Measurements from ENCODE around the gene CSNK1D.
A peak's percentile ranks its signal among the peaks of the same experiment; 100 is the strongest.

Gene CSNK1D

DNA sequence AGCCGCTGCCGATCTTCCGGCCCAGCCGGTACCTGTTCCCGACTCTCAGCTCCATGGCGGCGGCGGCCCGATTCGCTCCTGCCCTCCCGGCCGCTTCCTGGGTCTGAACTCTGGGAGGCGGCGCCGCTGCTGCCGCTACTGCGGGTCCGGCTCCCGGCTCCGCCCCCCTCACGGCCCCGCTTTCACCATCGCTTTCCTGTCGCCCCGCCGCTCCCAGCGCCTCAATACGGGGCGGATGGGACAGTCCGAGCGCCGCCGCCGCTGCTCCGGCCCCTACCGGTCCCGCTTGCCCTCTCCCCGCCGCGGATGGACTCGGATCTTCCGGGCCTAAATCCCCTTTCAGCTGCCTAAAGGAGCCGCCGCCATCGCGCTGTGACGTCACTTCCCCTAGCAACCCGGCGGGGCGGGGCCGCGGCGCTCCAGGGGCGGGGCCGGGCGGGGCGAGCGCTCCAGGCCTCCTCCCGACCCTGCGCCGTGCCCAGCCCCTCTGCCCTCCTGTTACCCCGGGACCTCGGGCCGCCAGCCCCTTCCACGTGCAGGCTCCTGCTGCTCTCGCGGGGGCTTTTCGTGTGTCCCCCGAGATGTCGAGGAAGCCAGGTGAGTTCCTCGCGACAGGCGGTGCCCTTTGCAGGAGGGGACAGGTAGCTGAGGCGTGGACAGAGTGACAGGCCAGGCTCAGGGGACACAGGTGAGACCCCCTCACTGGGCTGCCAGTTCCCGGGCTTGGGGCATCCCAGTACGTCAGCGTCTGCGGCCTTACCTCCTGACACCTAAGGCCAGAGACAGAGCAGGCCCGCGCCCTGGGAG is at the start of gene CSNK1D:
Gene CSNK1D, minus strand, starts transcription at position 374 of the 807 bp plus-strand sequence. Its CDS starts 319 bp downstream, at position 55.
- peak; percentile 77 to 95 for DNase-seq (ENCODE audit: low spot score in 2 of 2)
- Histone ChIP-seq H3K4me3 (peak within 1 kb of the TSS; percentile 95), H3K9me3 (peaks cover 2% of the 10 kb centered on the region; the same call in 1 of the 2 replicates), H3K27me3 (ENCODE audit: low read depth) (no peaks in the 10 kb centered on the region), H3K4me1 (peaks cover 18% of the 10 kb centered on the region), H3K36me3 (replicated peaks) (peaks cover 39% of the 10 kb centered on the region)
- in situ Hi-C loops (cut with MboI; ENCODE audit: low sequenced_read_pairs), result no loop called here

DNA sequence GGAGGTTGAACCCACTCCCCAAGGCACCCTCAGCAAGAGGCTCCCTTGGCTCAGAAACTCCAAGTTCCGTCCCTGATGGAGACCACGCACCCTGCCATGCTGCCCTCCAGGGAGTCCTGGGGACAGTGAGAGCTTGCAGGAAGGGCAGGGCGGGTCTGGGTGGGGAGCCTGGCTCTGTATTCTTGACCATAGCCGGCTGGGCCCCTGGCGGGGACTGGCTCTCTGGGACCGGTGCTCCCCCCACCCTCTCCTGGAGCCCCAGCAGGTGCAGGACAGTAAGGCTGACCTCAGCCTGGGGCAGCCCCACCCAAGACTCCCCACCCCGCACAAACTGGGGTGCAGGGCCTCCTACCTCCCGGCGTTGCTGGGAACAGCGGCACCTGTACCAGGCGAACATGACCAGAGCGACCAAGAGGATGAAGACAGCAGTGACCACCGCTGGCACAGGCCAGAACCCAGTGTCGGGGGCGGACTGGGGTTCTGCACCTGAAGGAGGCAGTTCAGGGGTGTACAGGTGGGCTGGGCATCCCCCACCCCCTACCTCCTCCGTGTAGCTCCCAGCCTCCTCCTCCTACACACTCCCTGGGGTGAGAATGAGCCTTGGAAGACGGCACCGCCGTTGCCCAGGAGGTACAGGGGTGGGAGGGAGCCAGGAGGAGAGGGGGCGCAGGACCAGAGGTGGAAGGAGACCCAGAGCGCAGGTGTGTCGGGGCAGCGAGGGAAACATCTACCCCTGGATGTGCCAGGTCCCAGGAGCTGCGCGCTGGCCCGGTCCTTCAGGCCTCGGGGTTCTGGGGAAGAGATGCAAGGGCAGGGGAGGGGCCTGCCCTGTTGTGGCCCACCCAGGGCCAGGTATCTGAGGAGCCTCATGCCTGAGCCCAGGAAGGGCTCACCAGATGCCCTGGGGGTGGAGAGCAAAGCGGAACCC is 49.3 kb upstream of the CSNK1D start:
- Histone ChIP-seq H3K27me3 (ENCODE audit: low read depth) (peaks cover 13% of the 10 kb centered on the region), H3K4me3 (no peak overlapping the region), H3K9me3 (no peaks in the 10 kb centered on the region), H3K4me1 (peaks cover 4% of the 10 kb centered on the region; the same call in 1 of the 2 replicates), H3K36me3 (replicated peaks) (no peaks in the 10 kb centered on the region)
- DNase-seq (ENCODE audit: low spot score in 2 of 2), result no peak
- in situ Hi-C loops (cut with MboI; ENCODE audit: low sequenced_read_pairs), result no loop called here

DNA sequence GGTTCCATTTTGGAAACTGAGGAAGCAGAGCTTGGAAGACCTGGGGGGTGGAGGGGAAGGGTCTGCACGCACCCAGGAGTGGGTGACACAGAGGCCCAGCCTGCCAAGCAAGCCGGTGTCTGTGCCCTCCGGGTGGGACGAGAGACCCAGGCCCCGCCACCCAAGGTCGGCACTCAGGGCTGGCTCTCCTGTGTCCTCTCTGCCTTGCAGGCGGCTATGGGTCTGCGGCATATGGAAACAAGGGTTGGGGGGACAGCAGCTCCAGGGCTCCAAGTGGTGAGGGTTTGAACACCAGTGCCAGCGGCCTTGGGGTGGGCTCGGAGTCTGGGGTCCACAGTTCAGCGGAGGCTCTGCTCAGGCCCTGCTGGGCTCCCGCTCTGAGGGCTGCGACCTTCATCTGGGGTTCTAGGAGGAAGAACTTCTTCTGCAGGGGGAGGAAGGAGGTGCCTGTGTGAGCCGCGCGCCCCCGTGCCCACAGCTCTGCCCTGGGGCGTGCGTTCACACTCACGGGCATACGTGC is 48.5 kb upstream of the CSNK1D start:
- Histone ChIP-seq H3K9me3 (no peaks in the 10 kb centered on the region), H3K36me3 (replicated peaks) (no peaks in the 10 kb centered on the region), H3K4me3 (no peak overlapping the region), H3K4me1 (peaks cover 4% of the 10 kb centered on the region; the same call in 1 of the 2 replicates), H3K27me3 (ENCODE audit: low read depth) (peaks cover 13% of the 10 kb centered on the region)
- no peak for DNase-seq (ENCODE audit: low spot score in 2 of 2)
- in situ Hi-C loops (cut with MboI; ENCODE audit: low sequenced_read_pairs), result no loop called here

DNA sequence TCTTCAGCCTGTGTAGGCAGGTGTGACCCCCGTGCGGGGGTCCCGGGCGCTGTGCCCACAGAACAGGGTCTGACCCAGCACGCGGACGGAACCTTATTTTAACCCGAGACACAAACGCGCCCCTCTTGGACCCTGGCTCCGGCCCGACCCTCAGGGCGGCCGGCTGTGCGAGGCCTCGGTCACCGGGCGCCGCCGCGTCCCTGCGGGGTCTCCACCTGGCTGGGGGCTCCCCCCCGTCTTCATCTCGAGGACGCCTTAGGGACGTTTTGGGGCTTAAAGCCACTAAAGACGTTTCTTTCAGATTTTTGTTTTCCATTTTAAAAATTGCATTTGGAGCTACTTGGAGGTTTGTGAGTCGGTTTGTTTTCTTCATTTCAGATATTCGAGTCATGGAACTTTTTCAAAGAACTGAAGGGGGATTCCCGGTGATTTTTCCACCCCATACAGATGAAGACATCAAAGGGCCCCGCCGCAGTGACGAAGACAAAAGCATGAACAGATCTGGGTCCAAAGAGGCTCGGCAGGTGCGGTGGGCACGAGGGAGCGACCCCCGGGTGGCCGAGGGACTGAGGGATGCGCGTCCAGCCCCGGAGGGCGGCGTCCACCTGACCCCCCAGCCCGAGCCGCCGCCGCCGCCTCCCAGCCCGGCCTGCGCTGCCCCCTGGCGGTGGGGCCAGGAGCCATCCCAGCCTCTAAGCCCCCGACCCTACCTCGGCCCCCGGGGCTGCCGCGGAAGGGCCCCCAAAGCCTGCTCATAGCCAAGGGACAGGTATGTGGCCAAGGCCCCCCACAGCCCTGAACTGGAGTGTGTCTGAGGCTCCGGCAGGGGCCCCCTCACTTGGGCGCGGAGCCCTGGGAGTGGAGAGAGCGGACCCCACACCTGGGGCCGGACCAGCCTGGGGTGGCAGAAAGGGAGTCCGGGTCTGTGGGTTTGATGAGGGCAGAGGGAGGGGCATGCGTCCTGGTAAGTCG is 47.7 kb upstream of the CSNK1D start:
- DNase-seq (ENCODE audit: low spot score in 2 of 2), result peak in 1 of 2 experiments; percentile 66
- Histone ChIP-seq H3K27me3 (ENCODE audit: low read depth) (peaks cover 13% of the 10 kb centered on the region), H3K4me1 (peaks cover 4% of the 10 kb centered on the region; the same call in 1 of the 2 replicates), H3K9me3 (no peaks in the 10 kb centered on the region), H3K36me3 (replicated peaks) (no peaks in the 10 kb centered on the region), H3K4me3 (no peak overlapping the region)
- in situ Hi-C loops (cut with MboI; ENCODE audit: low sequenced_read_pairs), result no loop called here

DNA sequence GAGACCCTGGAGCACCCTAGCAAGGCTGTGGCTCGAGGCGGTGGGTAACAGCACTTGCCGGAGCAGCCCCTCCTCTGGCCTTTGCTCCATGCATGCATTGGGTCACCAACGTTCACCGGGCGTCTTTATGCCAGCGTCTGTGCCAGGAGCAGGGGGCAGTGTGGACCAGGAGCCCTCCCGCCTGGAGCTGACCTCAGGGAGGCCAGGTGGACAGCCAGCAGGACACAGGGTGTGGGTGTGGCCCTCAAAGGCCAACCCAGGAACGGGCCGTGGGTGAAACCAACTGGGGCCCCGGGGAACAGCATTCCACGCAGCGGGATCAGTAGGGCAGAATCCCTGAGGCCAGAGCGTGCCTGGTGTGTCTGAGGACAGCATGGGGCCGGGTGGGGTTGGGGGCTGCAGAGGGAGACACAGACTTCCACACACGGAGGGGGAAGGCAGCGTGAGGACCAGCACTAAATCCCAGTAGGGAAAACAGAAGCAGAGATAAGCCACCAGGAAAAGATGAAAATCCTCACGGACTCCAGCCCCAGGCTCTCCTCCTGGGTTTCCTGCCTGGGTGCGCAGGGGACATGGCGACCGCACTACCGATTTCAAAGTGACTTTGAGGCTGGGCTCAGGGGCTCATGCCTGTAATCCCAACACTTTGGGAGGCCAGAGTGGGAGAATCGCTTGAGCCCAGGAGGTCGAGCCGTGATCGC is 46.8 kb upstream of the CSNK1D start:
- H3K27me3 ChIP-seq (ENCODE audit: low read depth), result peaks cover 13% of the 10 kb centered on the region
- H3K9me3 ChIP-seq, result no peaks in the 10 kb centered on the region
- in situ Hi-C loops (cut with MboI; ENCODE audit: low sequenced_read_pairs), result no loop called here
- no peak overlapping the region for H3K4me3 ChIP-seq
- H3K36me3 ChIP-seq (replicated peaks), result no peaks in the 10 kb centered on the region
- DNase-seq (ENCODE audit: low spot score in 2 of 2), result no peak
- peaks cover 4% of the 10 kb centered on the region; the same call in 1 of the 2 replicates for H3K4me1 ChIP-seq

DNA sequence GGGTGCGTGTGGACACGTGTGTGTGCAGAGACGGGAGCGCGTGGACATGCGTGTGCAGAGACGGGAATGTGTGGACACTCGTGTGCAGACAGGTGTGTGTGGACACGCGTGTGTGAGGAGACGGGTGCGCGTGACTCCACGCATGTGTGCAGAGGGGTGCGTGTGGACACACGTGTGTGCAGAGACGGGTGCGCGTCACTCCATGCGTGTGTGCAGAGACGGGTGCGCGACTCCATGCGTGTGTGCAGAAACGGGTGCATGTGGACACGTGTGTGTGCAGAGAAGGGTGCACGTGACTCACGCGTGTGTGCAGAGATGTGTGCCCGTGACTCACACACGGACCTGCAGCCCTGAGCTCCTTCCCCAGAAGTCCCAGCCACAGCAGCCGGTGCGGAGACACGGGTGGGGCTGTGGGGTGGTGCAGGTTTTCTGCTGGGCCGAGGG is 46.1 kb upstream of the CSNK1D start:
- Histone ChIP-seq H3K36me3 (replicated peaks) (no peaks in the 10 kb centered on the region), H3K4me1 (peaks cover 4% of the 10 kb centered on the region; the same call in 1 of the 2 replicates), H3K4me3 (no peak overlapping the region), H3K9me3 (no peaks in the 10 kb centered on the region), H3K27me3 (ENCODE audit: low read depth) (peaks cover 13% of the 10 kb centered on the region)
- in situ Hi-C loops (cut with MboI; ENCODE audit: low sequenced_read_pairs), result no loop called here
- no peak for DNase-seq (ENCODE audit: low spot score in 2 of 2)

DNA sequence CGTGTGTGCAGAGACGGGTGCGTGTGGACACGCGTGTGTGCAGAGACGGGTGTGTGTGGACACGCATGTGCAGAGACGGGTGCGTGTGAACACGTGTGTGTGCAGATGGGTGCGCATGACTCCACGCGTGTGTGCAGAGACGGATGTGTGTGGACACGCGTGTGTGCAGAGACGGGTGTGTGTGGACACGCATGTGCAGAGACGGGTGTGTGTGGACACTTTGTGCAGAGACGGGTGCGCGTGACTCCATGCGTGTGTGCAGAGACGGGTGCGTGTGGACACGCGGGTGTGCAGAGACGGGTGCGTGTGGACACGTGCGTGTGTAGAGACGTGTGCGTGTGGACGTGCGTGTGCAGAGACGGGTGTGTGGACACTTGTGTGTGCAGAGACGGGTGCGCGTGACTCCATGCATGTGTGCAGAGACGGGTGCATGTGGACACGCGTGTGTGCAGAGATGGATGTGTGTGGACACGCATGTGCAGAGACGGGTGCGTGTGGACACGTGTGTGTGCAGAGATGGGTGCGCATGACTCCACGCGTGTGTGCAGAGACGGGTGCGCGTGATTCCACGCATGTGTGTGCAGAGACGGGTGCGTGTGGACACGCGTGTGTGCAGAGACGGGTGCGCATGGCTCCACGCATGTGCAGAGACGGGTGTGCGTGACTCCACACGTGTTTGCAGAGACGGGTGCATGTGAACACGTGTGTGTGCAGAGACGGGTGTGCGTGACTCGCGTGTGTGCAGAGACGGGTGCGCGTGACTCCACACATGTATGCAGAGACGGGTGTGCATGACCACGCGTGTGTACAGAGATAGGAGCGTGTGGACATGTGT is 45.5 kb upstream of the CSNK1D start:
- DNase-seq (ENCODE audit: low spot score in 2 of 2), result no peak
- Histone ChIP-seq H3K36me3 (replicated peaks) (no peaks in the 10 kb centered on the region), H3K4me1 (peaks cover 4% of the 10 kb centered on the region; the same call in 1 of the 2 replicates), H3K27me3 (ENCODE audit: low read depth) (peaks cover 13% of the 10 kb centered on the region), H3K4me3 (no peak overlapping the region), H3K9me3 (no peaks in the 10 kb centered on the region)
- in situ Hi-C loops (cut with MboI; ENCODE audit: low sequenced_read_pairs), result no loop called here

DNA sequence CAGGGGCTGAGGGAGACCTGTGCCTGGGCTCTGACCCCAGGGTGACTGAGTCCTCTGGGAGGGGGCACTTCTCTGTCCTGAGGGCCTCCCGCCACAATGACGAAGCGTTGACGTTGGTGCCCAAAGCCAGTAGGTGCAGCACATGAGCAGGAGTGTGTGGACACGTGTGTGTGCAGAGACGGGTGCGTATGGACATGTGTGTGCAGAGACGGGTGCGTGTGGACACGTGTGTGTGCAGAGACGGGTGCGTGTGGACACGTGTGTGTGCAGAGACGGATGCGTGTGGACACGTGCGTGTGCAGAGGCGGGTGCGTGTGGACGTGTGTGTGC is 44.6 kb upstream of the CSNK1D start:
- Histone ChIP-seq H3K4me1 (peaks cover 4% of the 10 kb centered on the region; the same call in 1 of the 2 replicates), H3K4me3 (no peak overlapping the region), H3K36me3 (replicated peaks) (no peaks in the 10 kb centered on the region), H3K27me3 (ENCODE audit: low read depth) (peaks cover 13% of the 10 kb centered on the region), H3K9me3 (no peaks in the 10 kb centered on the region)
- DNase-seq (ENCODE audit: low spot score in 2 of 2), result no peak
- in situ Hi-C loops (cut with MboI; ENCODE audit: low sequenced_read_pairs), result no loop called here

DNA sequence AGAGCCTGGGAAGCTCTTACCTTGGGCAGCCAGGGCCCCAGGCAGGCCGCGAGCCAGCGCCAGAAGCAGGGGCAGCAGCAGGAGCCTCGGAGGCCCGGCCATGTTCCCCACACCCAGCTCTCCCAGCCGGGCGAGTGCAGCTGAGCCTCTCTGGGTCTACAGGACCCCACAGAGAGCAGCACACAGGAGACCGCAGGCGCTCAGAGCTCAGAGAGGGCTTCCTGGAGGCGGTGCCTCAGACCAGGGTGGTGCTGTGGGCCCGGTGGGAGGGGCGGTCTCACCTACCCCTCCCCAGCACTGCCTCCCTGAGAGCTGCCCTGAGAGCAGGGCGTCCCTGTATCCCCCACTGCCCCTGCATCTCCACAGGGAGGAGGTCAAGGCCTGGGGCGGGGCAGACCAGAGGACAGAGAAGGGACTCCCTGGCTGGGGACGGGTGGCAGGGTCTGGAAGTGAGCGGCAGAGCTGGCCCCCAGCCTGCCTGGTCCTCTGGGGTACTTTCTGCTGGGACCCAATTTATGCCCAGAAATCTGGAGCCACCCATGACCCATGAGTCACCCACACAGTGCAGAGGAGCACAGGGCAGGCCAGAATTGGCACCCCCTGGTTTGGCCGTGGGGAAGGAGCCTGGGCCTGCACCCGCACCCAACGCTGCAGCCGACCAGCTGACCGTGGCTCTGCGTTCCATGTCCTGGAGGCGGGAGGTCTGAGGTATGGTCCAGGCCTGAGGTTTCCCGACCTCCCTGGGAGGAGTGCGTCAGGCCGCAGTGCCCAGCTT is 44.1 kb upstream of the CSNK1D start, which contains the start of gene CD7:
Gene CD7, minus strand, starts transcription at position 215 of the 775 bp plus-strand sequence. Its CDS starts 113 bp downstream, at position 102.
- in situ Hi-C loops (cut with MboI; ENCODE audit: low sequenced_read_pairs), result no loop called here

DNA sequence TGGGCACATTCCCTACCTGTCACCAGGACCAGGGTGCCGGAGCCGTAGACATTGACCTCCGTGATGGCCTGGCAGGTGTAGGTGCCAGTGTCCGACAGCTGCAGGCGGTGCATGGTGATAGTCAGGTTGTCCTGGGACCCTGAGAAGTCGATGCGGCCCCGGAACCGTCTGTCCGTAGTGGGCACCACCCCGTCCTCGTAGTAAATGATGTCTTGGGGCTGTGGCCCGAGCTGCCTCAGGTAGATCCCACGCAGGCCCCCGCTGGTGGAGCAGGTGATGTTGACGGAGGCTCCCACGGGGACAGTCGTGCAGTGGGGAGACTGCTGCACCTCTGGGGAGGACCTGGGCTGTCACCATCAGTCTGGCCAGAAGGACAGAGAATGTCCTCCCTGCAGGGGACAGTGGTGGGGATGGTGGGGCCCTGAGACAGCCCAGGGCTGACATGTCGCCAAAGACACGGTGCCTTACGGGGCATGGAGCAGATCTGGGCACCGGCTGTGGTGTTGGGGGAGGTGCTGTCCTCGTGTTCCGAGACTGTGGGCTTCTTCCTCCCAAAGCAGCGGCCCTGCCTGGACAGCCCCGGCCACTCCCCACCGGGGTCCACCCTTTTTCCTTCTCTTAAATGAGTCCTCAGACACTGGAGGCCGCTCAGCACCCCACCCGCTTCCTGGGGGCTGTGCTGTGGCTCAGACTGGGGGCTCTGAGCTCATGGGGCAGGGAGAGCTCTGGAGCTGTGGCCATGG is 43.3 kb upstream of the CSNK1D start:
- Histone ChIP-seq H3K27me3 (ENCODE audit: low read depth) (peaks cover 7% of the 10 kb centered on the region), H3K4me3 (no peak overlapping the region), H3K36me3 (replicated peaks) (no peaks in the 10 kb centered on the region), H3K4me1 (peaks cover 4% of the 10 kb centered on the region; the same call in 1 of the 2 replicates), H3K9me3 (no peaks in the 10 kb centered on the region)
- in situ Hi-C loops (cut with MboI; ENCODE audit: low sequenced_read_pairs), result no loop called here
- no peak for DNase-seq (ENCODE audit: low spot score in 2 of 2)

More for the DNA sequence above, 44.1 kb upstream of the CSNK1D start, which contains the start of gene CD7:
- H3K9me3 ChIP-seq, result no peaks in the 10 kb centered on the region
- H3K4me3 ChIP-seq, result no peak within 1 kb of the TSS
- peaks cover 4% of the 10 kb centered on the region; the same call in 1 of the 2 replicates for H3K4me1 ChIP-seq
- DNase-seq (ENCODE audit: low spot score in 2 of 2), result no peak
- H3K27me3 ChIP-seq (ENCODE audit: low read depth), result peaks cover 13% of the 10 kb centered on the region
- no peaks in the 10 kb centered on the region for H3K36me3 ChIP-seq (replicated peaks)

Data from HAP-1 (cell line).